Hindlimb muscle (tissue), 1 donor: ENCODE data around the gene KCNK7. TPM values are rescaled to one million over a fixed set of nuclear protein-coding genes. Genes with fewer than 3 reads are reported as not detected.
A peak's percentile ranks its signal among the peaks of the same experiment; 100 is the strongest.
"Not testable (repeated sequence)": the region's sequence is repeated elsewhere in the genome, so short reads cannot be mapped to it uniquely, and the experiment has no call there.

Experiments
- DNase-seq: peaks from one replicate; pipeline ENCODE4 v3.0.0-alpha.2; 2013
- polyA plus RNA-seq: library from polyadenylated mRNA; unstranded; fragments of 120-200 nt; gene quantifications from one replicate; pipeline ENCODE4 v1.2.1, GENCODE V29; 2013; ENCODE audit not compliant: insufficient read length

KCNK7 gene, protein sequence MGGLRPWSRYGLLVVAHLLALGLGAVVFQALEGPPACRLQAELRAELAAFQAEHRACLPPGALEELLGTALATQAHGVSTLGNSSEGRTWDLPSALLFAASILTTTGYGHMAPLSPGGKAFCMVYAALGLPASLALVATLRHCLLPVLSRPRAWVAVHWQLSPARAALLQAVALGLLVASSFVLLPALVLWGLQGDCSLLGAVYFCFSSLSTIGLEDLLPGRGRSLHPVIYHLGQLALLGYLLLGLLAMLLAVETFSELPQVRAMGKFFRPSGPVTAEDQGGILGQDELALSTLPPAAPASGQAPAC
- polyA plus RNA-seq = 1.8 TPM

DNA sequence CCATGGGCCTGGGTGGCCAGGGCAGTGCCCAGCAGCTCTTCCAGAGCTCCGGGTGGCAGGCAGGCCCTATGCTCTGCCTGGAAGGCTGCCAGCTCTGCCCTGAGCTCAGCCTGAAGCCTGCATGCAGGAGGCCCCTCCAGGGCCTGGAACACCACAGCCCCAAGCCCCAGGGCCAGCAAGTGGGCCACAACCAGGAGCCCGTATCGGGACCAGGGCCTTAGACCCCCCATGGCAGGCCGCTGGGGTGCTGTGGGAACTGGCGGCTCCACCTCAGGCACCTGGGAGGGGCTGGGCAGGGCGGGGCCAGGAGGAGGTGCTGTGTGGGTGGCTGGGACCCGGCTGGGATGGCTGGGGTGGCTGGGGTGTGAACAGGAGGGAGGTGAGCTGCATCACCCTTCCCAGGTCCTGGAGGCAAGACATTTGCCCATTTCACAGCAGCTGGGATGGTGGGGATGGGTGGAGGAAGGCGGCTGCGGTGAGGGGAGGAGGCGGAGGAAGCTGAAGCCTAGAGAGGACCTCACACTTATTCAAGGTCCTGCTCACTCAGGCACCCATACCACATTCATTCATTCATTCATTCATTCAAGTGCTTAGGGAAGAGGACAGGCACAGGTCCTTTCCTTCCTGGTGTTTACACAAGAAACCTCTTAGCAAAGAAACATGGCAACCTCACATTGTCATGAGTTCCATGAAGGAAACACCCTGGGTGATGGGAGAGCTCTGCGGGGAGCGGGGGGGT is at the start of gene KCNK7:
Gene KCNK7, minus strand, starts transcription at position 258 of the 739 bp plus-strand sequence. Its CDS starts 28 bp downstream, at position 230.
- DNase-seq = no peak

DNA sequence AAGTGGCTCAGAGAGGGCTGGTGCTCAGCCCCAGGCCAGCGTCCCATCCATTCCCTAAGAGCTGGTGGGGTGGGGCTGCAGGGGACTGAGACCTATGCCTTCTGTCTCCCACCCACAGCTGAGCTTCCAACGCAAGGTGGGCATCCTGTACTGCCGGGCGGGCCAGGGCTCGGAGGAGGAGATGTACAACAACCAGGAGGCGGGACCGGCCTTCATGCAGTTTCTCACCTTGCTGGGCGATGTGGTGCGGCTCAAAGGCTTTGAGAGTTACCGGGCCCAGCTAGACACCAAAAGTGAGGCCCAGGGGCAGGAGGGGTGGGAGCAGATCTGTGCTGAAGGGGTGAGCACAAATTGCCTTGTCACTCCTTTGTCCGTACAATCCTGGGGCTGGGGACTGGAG is 49.2 kb upstream of the KCNK7 start:
- DNase-seq = no peak

DNA sequence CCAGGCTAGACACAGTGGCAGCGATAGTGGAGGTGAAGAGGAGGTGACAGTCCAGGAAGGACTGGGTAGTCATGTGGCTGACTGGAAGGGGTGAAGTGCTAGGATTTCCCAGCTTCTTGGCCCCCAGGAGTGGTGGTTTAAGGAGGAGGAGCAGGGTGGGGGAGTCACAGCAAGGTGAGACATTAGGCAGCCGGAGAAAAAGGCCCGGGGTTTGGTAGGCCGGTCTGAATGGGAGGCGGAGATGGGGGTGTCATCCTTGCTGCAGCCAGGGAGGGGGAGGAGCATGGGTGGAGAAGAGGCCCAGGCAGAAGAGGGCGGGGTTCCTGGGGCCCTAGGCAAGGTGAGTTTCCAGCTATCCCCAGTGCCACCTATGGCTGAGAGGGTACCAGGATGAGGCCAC is 48.4 kb upstream of the KCNK7 start:
- no peak for DNase-seq

DNA sequence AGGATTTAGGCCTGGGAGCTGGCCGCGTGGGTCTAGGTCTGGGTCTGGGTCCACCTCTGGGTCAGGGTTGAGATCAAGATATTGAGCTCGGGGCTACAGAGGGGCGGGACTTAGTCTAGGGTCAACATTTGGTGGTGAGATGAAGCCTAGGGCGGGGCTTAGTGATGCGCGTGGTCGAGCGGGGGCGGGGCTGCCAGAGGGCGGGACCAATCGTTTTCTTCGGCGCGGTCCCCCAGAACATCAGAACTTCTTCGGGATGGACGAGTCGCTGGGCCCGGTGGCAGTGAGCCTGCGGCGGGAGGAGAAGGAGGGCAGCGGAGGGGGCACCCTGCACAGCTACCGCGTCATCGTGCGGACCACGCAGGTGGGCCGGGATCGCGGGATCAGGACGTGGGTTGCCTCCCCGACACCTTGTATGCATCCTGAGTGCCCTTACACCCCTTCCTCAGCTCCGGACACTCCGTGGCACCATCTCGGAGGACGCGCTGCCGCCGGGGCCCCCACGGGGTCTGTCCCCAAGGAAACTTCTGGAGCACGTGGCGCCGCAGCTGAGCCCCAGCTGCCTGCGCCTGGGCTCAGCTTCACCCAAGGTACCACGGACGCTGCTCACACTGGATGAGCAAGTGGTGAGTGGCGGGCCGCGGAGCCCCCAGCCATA is 46.5 kb upstream of the KCNK7 start:
- DNase-seq = no peak

DNA sequence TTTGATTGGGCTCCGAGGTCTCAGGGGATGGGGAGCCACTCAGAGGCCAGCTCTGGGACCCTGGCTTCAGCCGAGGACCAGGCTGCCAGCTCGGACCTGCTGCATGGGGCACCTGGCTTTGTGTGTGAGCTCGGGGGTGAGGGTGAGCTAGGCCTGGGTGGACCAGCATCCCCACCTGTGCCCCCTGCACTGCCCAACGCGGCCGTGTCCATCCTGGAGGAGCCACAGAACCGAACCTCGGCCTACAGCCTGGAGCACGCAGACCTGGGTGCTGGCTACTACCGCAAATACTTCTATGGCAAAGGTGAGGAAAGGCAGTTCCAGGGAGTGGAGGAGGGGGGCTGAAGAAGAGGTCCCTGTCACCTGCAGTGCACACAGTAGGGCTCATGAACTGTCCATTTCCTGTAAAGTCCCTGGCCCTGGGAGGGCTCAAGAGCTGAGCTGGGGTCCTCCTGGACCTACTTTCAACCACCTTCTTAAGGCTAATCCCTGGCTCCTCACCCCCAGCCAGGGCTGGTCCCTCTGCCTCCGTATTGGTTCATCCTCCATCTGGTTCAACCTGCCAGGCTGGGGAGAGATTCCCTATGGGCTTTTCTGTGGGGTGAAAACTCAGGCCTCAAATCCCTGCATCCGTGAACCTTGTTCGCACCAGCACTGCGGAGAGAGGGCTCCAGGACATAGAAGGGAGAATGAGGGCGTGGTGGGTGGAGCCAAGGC is 45.9 kb upstream of the KCNK7 start:
- DNase-seq = no peak

DNA sequence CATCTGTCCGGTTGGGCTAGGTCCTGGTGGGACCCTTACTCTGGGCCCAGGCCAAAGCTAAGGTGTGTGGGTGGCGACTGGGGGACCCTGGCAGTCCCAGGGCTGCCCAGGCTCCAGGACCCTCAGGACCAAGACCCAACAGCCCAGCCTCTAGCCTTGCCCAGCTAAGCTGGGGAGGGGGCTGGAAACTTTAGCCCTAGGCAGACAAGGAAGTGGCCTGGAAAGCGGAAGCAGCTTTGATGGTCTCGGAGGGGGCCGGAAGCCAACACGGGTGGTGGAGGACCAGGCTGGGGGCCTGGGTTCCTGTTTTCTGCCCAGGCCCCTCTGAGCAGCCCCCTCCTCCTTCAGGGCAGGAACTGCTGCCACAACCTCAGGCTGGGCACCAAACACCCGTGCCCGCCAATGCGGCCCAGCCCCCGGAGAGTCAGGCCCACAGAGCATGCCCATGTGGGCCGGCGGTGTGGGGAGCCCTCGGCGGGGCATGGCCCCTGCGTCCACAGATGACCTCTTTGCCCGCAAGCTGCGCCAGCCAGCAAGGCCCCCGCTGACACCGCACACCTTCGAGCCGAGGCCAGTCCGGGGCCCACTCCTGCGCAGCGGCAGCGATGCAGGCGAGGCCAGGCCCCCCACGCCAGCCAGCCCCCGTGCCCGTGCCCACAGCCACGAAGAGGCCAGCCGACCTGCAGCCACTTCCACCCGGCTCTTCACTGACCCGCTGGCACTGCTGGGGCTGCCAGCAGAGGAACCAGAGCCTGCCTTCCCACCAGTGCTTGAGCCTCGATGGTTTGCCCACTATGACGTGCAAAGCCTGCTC is 45.1 kb upstream of the KCNK7 start:
- DNase-seq = no peak

DNA sequence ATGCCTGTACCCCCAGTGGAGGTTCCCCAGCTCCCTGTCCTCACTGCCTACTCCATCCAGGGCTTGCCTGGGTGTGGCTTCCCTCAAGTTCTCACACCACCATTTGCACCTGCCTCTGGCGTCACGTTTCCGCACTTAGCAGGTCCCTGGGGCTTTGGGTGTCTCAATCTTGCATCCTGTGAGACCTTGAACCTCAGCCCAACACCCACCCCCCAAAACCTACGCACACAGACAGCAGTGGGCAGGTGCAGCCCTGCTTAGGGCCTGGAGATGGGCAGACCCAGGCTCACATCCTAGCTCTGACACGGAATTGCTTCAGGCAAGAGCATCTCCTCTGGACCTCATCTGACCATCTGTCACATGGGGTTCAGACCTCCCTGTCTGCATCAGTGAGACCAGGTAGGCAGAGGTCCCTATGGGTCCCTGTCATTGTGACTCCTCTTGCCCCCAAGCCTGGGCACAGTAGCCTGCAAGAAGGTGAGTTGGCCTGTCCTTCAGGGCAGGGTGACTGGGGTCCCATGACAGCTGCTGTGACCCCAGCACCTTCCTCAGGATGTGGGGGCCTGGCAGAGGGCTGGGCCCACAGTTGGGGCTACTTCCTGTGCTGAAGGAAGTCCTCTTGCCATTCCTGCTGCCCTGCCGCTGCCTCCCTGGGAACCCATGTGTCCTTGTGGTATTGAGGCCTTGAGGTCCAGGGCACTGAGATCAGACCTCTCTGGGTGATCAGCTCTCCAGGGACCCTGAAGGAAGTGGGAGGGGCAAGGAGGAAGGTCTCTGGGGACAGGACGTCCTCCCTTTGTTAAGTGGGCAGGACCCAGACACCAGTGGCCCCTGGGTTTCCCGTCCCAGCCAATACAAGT is 44.3 kb upstream of the KCNK7 start:
- no peak for DNase-seq

DNA sequence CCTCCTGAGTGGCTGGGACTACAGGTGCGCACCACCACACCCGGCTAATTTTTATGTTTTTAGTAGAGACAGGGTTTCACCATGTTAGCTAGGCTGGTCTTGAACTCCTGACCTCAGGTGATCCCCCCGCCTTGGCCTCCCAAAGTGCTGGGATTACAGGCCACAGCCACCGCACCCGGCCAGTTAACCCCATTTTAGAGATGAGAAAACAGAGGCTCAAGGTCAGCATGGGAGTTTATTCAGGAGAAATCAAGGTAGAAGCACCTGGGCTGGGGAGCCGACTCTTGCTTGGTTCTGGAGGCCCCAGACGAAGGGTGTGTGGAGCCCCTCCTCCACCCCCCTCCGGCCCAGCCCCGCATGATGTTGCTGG is 43.6 kb upstream of the KCNK7 start:
- not testable (repeated sequence) for DNase-seq

DNA sequence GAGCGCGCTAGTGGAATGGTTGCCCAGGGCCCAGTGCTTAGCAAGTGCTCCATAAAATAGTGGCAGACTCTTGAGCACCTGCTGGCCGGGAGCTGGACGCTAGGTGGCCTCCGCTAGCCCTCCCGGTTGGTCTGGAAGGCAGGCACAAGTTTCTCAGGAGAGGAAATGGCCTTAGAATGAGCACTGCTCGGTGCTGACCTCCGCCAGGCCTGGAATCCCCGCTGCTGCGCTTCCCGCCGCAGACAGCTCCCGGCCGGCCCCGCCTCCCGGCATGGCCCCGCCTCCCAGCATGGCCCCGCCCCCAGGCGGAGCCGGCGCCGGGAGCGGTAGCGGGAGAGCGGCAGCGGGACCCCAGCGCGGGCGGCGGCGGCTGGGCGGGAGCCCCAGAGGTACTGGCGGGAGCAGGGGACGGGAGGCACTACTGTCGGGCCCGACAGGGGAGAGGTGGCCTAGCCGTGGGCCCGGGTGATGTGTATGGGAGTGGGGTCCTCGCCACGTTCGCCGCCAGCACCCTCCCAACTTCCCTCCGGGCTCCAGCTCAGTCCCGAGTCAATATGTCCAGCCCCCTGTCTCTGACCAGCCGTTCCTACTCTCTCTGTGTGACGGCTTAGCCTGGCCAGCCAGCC is 42.3 kb upstream of the KCNK7 start, which contains the start of gene SIPA1:
Gene SIPA1, plus strand, starts transcription at position 308 of the 626 bp plus-strand sequence. CDS start 2,821 bp downstream, outside the sequence.
- DNase-seq = peak; percentile 85

DNA sequence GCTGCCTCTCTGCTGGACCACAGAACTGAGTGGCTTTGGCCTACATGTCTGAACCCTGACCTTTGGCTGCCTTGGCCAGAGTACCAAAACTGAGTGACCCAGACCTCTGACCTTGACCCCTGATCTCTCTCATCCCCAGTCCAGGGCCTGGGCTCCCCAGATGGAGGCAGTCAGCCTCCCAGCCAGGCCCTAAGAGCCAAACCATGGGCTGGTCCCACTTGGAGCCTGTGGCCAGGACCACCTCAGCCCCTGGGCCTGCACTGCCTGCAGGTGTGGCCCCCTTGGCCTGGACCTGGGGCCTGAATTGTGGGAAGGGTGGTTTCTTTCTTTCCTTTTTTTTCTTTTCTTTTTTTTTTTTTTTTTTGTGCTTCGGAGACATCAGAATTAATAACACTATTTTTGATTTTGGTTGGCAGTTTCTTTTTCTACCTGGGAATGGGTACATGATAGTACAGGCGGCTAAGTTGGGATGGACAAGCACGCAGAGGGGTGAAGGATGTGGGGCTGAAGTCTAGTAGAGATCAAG is 41.5 kb upstream of the KCNK7 start:
- no peak for DNase-seq

DNA sequence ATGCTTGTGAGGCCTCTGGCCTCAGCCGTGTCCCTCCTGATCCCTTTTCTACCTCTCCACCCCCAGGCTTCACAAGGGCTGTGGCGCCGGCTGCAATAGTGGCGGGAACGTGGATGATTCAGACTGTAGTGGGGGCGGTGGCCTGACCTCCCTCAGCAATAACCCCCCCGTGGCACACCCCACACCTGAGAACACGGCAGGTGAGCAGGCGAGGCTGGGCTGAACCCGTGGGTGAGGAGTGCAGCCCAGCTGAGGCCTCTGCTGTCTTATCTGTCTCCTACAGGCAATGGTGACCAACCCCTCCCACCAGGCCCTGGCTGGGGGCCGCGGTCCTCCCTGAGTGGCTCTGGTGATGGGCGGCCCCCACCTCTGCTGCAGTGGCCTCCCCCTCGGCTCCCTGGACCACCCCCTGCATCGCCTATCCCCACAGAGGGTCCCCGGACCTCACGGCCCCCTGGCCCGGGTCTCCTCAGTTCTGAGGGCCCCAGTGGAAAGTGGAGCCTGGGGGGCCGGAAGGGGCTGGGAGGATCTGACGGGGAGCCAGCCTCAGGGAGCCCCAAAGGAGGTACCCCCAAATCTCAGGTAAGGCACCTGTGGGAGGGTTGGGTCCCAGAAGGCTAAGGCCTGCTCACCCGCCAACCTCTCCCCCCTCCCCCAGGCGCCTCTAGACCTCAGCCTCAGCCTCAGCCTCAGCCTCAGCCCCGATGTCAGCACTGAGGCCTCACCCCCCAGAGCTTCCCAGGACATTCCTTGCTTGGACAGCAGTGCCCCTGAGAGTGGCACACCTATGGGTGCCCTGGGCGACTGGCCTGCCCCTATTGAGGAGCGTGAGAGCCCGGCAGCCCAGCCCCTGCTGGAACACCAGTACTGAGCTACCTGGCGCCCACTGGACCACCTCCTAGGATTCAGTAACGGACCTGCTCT is 40.8 kb upstream of the KCNK7 start:
- DNase-seq = no peak

DNA sequence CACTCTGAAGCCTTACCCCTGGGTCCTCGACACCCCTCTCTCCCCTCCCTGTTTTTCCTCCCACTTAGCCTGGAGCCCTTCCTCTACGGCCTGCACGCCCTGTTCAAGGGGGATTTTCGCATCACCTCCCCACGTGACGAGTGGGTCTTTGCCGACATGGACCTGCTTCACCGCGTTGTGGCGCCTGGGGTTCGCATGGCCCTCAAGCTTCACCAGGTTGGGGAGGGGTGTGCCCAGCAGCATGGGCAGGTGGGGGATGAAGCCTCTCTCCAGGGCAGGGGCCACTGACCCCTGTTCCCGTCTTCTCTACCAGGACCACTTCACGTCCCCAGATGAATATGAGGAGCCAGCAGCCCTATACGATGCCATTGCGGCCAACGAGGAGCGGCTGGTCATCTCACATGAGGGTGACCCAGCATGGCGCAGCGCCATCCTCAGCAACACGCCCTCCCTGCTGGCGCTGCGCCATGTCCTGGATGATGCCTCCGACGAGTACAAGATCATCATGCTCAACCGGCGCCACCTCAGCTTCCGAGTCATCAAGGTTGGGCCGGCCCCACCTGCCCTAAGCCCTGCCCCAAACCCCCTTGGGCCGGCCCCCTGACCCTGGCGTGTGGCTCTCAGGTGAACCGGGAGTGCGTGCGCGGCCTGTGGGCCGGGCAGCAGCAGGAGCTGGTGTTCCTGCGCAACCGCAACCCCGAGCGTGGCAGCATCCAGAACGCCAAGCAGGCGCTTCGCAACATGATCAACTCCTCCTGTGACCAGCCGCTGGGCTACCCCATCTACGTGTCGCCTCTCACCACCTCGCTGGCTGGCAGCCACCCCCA is 39.5 kb upstream of the KCNK7 start:
- DNase-seq = no peak

DNA sequence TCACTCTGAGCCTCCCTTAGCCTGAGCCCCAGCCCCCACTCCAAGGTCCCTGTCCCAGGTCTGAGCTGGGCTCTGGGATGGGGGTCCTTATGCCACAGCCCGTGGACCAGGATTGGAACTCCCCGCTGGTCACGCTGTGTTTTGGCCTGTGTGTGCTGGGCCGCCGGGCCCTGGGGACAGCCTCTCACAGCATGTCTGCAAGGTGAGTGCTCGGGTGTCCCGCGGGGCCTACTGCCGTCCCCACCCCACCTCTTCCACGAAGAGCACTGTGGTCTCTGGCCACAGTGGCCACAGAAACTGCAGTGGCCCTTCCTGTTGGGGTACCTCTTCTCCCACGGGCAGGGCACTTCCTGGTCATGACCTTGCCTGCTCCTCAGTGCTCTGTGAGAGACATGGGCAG is 38.8 kb upstream of the KCNK7 start:
- DNase-seq = no peak

DNA sequence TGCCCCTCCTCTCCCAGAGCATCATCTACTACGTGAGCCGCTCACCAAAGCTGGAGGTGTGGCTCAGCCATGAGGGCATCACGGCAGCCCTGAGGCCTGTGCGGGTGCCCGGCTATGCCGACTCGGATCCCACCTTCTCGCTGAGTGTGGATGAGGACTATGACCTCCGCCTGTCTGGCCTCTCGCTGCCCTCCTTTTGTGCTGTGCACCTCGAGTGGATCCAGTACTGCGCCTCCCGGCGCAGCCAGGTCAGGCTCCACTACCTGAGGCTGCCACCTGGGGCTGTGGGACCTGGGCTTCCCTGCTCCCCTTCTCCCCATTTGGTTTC is 38.5 kb upstream of the KCNK7 start:
- no peak for DNase-seq

DNA sequence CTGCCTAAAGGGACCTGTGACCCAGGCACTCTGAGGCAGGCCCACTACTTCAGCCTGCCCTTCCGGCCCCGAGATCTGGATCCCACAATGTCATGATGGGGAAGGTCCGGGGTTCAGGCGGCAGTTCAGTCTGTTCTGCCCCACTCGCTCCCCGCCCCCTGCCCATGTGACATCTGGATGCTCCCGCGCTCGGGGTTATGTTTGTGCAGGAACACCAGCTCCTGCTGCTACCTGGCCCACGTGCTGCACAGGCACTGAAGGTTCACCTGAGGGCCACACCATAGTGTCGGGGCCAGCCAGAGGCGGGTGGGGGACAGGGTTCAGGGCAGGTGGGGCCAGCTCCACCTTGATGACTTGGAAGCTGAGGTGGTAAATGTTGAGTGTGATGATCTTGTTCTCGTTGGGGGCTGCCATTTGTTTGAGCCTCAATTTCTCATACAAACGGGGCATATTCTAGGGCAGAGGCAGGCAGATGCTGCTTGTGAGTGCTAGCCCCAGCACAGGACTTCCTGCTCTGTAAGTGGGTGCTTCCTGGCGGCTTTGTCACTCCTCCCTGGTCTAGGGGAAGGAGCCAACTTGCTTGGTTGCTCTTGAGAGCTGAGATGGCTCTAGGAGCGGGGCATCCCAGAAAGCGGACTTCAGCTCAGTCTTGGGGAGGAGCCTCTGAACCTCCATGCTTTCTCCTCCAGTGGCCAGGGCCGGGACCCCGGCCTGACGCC is 37.9 kb upstream of the KCNK7 start:
- DNase-seq = no peak

DNA sequence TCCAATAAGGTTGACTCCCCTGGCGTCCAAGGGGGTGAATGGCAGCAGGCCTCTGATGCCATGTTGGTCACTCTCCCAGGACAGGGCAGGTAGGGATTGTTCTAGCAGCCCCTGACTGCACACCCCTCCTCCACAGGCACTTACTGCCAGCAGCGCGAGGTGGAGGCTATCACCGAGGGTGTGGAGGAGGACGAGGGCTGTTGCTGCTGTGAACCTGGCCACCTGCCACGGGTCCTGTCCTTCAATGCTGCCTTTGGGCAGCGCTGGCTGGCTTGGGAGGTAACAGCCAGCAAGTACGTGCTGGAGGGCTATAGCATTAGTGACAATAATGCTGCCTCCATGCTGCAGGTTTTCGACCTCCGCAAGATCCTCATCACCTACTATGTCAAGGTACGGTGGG is 34.6 kb upstream of the KCNK7 start:
- DNase-seq = no peak

DNA sequence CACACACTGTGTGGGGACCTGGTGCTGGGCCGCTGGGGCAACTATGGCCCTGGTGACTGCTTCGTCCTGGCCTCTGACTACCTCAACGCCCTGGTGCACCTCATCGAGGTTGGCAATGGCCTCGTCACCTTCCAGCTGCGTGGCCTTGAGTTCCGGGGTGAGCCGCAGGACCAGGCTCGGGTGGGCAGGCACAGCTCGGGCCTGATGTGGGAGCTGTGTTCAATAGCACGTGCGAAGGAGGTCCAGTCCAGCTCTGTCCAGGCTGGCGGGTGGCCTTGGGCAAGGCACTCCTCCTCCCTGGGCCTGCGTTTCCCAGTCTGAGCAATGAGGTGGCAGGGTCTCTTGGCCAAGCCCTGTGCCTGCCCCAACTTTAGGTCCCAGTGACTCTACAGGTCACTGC is 34.0 kb upstream of the KCNK7 start:
- DNase-seq = no peak

DNA sequence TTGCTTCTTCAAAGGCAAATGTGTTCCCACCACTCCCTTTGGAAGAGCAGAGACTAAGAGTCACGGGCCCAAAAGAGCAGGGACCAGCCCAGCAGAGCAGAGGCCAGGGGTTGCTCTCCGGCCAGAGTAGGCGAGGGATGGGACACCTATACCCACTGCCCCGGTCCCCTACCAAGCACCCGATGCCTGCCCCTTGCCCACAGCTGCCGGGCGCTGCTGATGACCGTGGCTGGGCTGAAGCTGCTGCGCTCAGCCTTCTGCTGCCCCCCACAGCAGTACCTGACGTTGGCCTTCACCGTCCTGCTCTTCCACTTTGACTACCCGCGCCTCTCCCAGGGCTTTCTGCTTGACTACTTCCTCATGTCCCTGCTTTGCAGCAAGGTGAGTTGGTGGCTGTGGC is 31.6 kb upstream of the KCNK7 start:
- DNase-seq = no peak
